GM19328 (cell line): ENCODE measurements around the gene CHPT1.
"Not testable (repeated sequence)": the region's sequence is repeated elsewhere in the genome, so short reads cannot be mapped to it uniquely, and the experiment has no call there.

Experiments used
- ATAC-seq: cut with Tn5 transposase; IDR thresholded peaks from one replicate; pipeline ENCODE4 v1.9.1; 2021; ENCODE audit warnings: mild to moderate bottlenecking, moderate library complexity; ENCODE audit not compliant: unreplicated experiment

CHPT1 gene

DNA sequence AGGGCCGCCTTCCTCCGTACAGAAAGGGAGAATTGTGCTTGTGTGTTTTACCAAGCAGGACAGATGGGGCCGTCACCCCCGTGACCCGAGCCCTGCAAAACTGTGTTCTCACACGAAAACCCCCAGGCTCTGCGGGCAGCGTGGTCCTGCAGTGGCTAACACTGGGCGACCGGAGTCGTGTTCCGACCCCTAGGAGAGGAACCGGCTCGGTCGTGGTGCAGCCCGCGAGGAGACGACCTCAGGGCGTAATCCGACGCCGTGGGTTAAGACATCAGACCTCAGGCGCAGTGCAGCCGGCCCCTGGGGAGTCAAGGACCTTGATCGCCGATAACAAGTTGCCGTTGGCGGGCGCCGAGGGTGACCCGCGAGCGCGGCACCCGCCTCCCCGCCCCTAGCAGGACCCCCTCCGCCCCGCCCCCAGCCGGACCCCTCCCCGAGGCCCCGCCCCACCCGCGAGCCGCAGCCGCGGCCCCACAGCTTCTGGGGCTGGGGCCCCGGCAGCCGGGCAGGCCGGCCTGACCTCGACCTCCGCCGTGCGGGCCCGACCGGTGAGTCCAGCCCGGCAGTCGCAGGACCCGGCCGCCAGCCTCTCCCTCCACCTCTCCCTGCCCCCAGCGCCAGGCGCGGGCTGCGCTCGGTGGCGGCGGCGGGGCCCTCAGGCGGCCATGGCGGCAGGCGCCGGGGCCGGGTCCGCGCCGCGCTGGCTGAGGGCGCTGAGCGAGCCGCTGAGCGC lies at the start of gene CHPT1:
Gene CHPT1 (plus strand): TSS at position 444 of the 733 bp plus-strand sequence. CDS start 222 bp downstream, at position 666.
- peak; percentile 71 for ATAC-seq

- ATAC-seq = no peak
Observed at GRCh38 chr12:101647711-101648110, 49.7 kb upstream of the CHPT1 start.

GRCh38 chr12:101648195-101648594 lies 49.2 kb upstream of the CHPT1 start:
- no peak for ATAC-seq

GRCh38 chr12:101650346-101651117 lies 46.9 kb upstream of the CHPT1 start:
- no peak for ATAC-seq

DNA sequence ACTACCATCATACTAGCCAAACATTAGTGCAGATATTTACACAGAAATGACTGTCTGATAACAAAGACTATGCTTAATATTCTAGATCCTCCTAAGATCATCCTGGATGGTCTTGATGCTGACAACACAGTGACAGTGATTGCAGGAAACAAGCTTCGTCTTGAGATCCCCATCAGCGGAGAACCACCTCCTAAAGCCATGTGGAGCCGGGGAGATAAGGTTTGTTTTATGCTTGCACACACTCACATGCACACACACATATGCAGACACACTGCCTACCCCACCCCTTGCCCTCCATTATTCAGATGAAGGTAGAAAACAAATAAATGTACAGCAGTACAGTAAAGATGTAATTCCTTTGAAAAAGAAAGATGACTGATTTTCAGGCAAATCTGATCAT lies 44.4 kb upstream of the CHPT1 start:
- no peak for ATAC-seq

- ATAC-seq = no peak
Observed at GRCh38 chr12:101653503-101653902, 43.9 kb upstream of the CHPT1 start.

DNA sequence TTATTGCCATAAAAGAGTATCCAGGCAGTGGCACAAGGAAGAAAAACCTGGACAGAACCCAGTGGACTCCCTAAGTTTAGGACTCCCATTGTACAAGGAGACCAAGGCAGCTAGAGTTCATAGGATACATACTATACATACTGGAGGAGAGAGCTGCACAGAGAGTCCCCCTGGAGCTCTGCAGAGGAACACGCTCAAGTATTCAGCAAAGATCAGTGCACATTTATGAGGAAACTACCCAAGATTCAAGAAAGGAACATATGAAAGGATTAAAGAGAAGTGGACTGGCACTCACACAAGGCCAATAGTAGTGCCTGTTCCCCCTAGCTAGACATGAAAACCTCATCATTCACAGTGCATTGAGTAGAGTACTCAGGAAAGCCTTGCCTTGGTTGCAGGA lies 43.0 kb upstream of the CHPT1 start:
- ATAC-seq = no peak

- no peak for ATAC-seq
Observed at GRCh38 chr12:101655393-101655792, 42.0 kb upstream of the CHPT1 start.

GRCh38 chr12:101660662-101661061 lies 36.8 kb upstream of the CHPT1 start:
- not testable (repeated sequence) for ATAC-seq

DNA sequence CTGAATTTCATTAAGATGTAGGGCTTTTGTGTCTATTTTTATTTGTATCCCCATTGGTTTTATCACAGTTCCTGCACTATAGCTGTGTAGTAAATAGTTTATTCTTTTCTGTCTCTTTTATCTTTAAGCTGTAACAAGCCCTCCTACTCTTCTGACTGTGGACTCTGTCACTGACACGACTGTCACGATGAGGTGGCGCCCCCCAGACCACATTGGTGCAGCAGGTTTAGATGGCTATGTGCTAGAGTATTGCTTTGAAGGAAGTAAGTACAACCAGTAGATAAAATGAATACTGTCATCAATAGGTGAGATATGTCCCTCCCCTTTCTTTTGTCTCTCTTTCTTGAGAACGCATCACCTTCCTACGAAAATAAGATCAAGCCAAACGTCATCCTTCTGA lies 34.1 kb upstream of the CHPT1 start:
- ATAC-seq = no peak

GRCh38 chr12:101664992-101665391 lies 32.4 kb upstream of the CHPT1 start:
- ATAC-seq = no peak

DNA sequence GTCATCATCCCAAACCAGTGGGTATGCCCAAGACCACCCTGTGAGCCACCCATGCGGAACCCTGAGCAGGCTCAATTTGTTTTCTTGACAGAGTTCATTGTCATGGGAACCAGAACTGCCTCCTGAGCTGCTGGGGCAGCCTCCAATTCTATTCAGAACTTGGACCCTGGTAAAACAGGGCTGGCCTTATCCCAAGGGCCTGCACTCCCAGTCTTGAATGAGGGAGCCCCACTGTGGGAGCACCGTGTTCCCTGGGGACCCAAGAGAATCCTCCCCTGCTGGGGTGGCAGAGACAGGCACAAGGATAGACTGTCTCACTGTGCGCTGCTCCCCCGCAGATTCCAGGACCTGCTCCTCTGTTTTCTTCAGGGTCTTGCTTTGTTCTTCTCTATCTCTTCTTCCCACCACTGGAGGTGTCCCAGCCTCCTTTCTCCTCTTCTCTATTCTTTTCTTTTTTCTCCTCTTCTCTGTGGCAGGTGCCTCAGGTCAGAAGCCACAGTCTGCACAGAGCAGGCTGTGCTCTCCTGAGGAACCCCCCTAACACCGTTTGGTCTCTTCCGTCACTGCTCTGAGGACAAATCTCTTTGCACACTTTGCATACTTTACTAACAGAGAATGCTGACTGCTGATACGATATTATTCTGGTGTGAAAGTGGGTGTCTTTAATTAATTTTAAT lies 31.2 kb upstream of the CHPT1 start:
- ATAC-seq = no peak

- no peak for ATAC-seq
Observed at GRCh38 chr12:101667591-101667990, 29.8 kb upstream of the CHPT1 start.

DNA sequence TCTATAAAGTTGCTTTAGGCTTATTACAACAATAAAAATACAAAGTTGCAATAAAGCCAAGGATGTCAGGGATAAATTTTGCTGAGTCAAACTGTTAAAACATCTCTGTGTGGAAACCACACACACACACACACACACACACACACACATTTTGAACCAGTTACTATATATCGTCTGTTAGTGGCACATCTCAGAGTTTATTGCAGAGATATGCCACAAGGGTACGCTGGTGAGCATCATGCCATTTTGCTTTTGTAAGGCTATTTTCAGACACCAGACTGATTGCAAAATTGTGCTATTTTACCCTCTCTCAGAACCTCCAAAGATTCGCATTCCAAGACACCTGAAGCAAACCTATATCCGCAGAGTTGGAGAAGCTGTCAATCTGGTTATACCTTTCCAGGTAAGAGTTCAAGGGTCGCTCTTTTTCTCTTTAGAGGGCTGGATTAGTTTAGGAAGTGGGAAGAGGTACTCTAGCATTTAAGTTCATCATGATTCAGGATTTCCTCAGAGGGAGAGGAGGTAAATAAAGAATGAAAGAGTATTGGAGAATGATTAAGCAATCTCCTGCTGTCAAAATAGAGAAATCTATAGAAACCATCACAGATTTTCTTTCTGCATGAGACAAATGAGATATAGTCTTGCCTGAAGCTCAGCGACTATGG lies 27.3 kb upstream of the CHPT1 start:
- no peak for ATAC-seq

GRCh38 chr12:101671157-101671791 lies 26.2 kb upstream of the CHPT1 start:
- peak; percentile 82 for ATAC-seq

GRCh38 chr12:101671833-101672232 lies 25.6 kb upstream of the CHPT1 start:
- no peak for ATAC-seq

DNA sequence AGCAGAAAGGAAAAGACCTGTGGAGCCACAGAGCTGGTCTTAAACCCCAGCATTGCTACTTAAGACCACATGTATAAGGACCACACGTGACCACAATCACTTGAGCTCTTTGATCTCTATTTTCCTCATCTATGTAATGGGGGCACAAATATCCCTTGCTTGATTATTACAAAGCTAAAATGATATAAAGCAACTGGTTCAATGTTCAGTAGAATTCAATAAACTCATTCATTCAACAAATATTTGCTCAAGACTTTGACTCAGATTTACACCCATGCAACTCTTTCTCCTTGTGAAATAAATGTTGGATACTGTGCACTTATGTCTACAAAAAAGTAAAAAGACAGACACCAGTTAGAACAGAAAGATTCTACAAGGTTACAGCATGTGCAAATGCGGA lies 21.9 kb upstream of the CHPT1 start:
- ATAC-seq = no peak

- not testable (repeated sequence) for ATAC-seq
Observed at GRCh38 chr12:101676497-101676896, 20.9 kb upstream of the CHPT1 start.

- no peak for ATAC-seq
Observed at GRCh38 chr12:101678081-101678480, 19.4 kb upstream of the CHPT1 start.

DNA sequence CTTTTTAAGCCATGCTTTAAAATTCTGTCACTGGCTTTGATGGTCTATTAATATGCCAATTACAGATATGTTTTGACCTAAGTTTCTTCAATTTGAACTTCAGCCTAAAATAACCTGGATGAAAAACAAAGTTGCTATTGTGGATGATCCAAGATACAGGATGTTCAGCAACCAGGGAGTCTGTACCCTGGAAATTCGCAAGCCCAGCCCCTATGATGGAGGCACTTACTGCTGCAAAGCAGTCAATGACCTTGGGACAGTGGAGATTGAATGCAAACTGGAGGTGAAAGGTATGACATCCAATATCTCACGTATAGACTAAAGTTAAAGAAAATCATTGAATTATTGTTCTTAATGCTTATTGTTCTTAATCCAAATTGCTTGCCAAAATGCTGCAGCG lies 17.2 kb upstream of the CHPT1 start:
- no peak for ATAC-seq

DNA sequence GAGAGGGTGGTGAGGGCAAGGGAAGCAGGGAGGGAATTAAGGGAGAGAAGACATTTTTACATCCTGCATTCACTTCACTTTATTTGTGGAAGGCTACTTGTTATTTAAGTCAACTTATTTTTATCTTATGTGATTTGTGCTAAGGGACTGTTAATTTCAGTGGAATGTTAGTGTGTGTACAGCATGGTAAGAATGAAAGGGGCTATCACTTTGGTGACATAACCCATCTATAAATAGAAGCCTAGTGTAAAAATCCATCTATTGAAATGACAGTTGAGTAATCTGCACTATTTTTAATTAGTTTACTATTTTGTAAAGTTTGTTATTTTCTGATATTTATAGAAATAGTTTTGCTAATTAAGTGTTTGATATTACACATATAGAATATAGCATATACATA lies 16.8 kb upstream of the CHPT1 start:
- no peak for ATAC-seq
